HG03095 (cell line): Measurements from ENCODE around the gene ACSL3.

Source experiments
- ATAC-seq: cut with Tn5 transposase; IDR thresholded peaks from one replicate; pipeline ENCODE4 v1.9.1; 2021; ENCODE audit warnings: moderate library complexity; ENCODE audit not compliant: unreplicated experiment

The ACSL3 gene

GRCh38 chr2:222878877-222879603 is 18.2 kb downstream of the ACSL3 start:
- ATAC-seq = no peak

- ATAC-seq = no peak
Observed at GRCh38 chr2:222879604-222879933, 18.7 kb downstream of the ACSL3 start.

GRCh38 chr2:222882484-222882928 is 21.7 kb downstream of the ACSL3 start:
- no peak for ATAC-seq

- ATAC-seq = no peak
Observed at GRCh38 chr2:222883420-222883819, 22.6 kb downstream of the ACSL3 start.

GRCh38 chr2:222884114-222884771 is 23.4 kb downstream of the ACSL3 start:
- no peak for ATAC-seq

- ATAC-seq = no peak
Observed at GRCh38 chr2:222884805-222885424, 24.1 kb downstream of the ACSL3 start.

- no peak for ATAC-seq
Observed at GRCh38 chr2:222887124-222887523, 26.3 kb downstream of the ACSL3 start.

GRCh38 chr2:222888716-222889115 is 27.9 kb downstream of the ACSL3 start:
- no peak for ATAC-seq

GRCh38 chr2:222891890-222892289 is 31.1 kb downstream of the ACSL3 start:
- no peak for ATAC-seq

GRCh38 chr2:222892321-222892720 is 31.5 kb downstream of the ACSL3 start:
- ATAC-seq = no peak

GRCh38 chr2:222892761-222893160 is 31.9 kb downstream of the ACSL3 start:
- no peak for ATAC-seq

- ATAC-seq = no peak
Observed at GRCh38 chr2:222893716-222894115, 32.9 kb downstream of the ACSL3 start.

GRCh38 chr2:222895144-222895543 is 34.3 kb downstream of the ACSL3 start:
- ATAC-seq = no peak

- no peak for ATAC-seq
Observed at GRCh38 chr2:222897898-222898297, 37.1 kb downstream of the ACSL3 start.

GRCh38 chr2:222899413-222900181 is 38.8 kb downstream of the ACSL3 start:
- ATAC-seq = no peak

GRCh38 chr2:222900354-222900753 is 39.5 kb downstream of the ACSL3 start:
- no peak for ATAC-seq

- ATAC-seq = no peak
Observed at GRCh38 chr2:222902660-222903059, 41.8 kb downstream of the ACSL3 start.

GRCh38 chr2:222903234-222904220 is 42.7 kb downstream of the ACSL3 start:
- ATAC-seq = no peak

GRCh38 chr2:222904557-222905258 is 43.9 kb downstream of the ACSL3 start:
- ATAC-seq = no peak

- no peak for ATAC-seq
Observed at GRCh38 chr2:222907048-222907447, 46.2 kb downstream of the ACSL3 start.
